Body of pancreas (tissue), 4 donors: ENCODE measurements around the gene USP2. TPM values are rescaled to one million over a fixed set of nuclear protein-coding genes. Genes with fewer than 3 reads are reported as not detected.

Source experiments
- ATAC-seq: fragments of 150-250 bp; one replicate; pipeline ENCODE4 v1.9.1; 2016
- DNase-seq, 4 donors: peaks; one replicate each; pipeline ENCODE4 v3.0.0-alpha.2; 2019
- H3K27ac ChIP-seq, 4 donors: fragments of 200-600 bp; sonication (generic); 1 replicate in 3 of 4; 2 replicates in 1 of 4; pipeline versions ENCODE4 v1.5.1 to v1.6.1; 2016 to 2019; ENCODE audit warnings: mild to moderate bottlenecking in 1 of 4, mixed read lengths in 1 of 4, moderate library complexity in 1 of 4
- H3K27me3 ChIP-seq, 2 donors: fragments of 200-600 bp; sonication (generic); one replicate each; pipeline ENCODE4 v1.6.0; 2016; ENCODE audit warnings: mild to moderate bottlenecking in 1 of 2
- H3K36me3 ChIP-seq, 2 donors: fragments of 200-600 bp; sonication (generic); replicated peaks in 1 of 2; 2 replicates each; pipeline ENCODE4 v1.5.1; 2016; ENCODE audit warnings: low read depth in 2 of 2; ENCODE audit not compliant: insufficient read depth in 1 of 2
- H3K4me1 ChIP-seq: fragments of 200-600 bp; sonication (generic); one replicate; pipeline ENCODE4 v1.6.0; 2016
- H3K4me3 ChIP-seq, 2 donors: fragments of 200-600 bp; sonication (generic); 1 replicate in 1 of 2; 2 replicates in 1 of 2; pipeline ENCODE4 v1.5.1; 2016 to 2019
- H3K9me3 ChIP-seq, 3 donors: fragments of 200-600 bp; sonication (generic); 1 replicate in 2 of 3; 2 replicates in 1 of 3; pipeline ENCODE4 v1.5.1; 2016
- POLR2A ChIP-seq, 3 donors: fragments of 450-650 bp; IDR thresholded peaks; one replicate each; pipeline ENCODE4 v1.6.1; 2016; ENCODE audit warnings: antibody characterized with exemption in 3 of 3, mild to moderate bottlenecking in 2 of 3
- WGBS, 2 donors: methylation state at CpG; one replicate each; pipeline ENCODE4 v1.1.5; 2017; 5-methylcytosine and 5-hydroxymethylcytosine counted together
- intact Hi-C: fragments of 100-400 bp; cut with DNase I; formaldehyde crosslinking; loops from one replicate; pipeline ENCODE4 v1.15.1; 2023
- total RNA-seq, 2 donors: library from RNA; depleted of rRNA; stranded (reverse); fragments of >200 nt; gene quantifications; one replicate each; pipeline ENCODE4 v1.1.0, GENCODE V29; 2016
- TF ChIP-seq, protein P1 (sequence below), 7 experiments: fragments of 450-650 bp in 4 of 7; fragments of 200-600 bp in 3 of 7; sonication (generic) in 3 of 7; IDR thresholded peaks; one replicate each; pipeline ENCODE4 v1.5.1; 2016 to 2019; ENCODE audit warnings: antibody characterized with exemption in 7 of 7

Gene USP2
- total RNA-seq, 2 donors from 2014 or later, result 3.9 to 19.4 TPM

DNA sequence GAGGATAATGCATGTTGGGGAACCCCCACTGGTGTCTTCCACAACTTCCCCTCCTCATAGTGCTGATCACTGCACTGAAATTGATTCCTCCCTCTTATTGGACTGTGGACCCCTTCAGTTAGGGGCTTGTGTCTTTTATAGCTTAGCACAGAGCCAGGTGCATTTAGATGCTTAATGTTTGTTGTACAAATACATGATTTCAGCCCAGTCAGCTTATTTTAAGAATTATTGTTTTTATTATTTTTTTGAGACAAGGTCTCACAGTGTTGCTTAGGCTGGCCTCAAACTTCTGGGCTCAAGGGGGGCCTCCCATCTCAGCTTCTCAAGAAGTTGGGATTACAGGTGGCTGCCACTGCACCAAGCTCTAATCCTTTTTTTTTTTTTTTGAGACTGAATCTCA lies 33.2 kb upstream of the USP2 start:
- ATAC-seq, result no peak
- TF ChIP-seq POLR2A (IDR thresholded peaks at IDR 0.05), result no peak
- TF ChIP-seq, protein P1, sequence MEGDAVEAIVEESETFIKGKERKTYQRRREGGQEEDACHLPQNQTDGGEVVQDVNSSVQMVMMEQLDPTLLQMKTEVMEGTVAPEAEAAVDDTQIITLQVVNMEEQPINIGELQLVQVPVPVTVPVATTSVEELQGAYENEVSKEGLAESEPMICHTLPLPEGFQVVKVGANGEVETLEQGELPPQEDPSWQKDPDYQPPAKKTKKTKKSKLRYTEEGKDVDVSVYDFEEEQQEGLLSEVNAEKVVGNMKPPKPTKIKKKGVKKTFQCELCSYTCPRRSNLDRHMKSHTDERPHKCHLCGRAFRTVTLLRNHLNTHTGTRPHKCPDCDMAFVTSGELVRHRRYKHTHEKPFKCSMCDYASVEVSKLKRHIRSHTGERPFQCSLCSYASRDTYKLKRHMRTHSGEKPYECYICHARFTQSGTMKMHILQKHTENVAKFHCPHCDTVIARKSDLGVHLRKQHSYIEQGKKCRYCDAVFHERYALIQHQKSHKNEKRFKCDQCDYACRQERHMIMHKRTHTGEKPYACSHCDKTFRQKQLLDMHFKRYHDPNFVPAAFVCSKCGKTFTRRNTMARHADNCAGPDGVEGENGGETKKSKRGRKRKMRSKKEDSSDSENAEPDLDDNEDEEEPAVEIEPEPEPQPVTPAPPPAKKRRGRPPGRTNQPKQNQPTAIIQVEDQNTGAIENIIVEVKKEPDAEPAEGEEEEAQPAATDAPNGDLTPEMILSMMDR (IDR thresholded peaks at IDR 0.05), result no peak

DNA sequence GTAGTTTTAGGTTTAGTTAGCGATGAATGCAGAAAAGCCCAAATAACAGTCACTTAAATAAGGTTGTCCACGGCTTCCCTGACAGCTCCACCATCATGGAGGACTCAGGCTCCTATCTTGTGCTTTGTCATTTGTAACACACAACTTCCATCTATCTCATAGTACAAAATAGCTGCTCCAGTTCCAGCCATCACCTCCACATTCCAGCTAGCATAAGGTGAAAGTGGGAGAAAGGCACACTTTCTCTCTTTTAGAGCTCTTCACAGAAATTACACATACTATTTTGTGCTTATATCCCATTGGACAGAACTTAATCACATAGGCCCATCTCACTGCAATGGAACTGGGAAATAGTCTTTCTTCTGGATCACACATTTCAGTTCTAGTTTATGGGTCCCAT lies 32.8 kb upstream of the USP2 start:
- Histone ChIP-seq H3K4me3 (no peak overlapping the region), H3K9me3 (no peaks in the 10 kb centered on the region), H3K4me1 (no peaks in the 10 kb centered on the region), H3K27me3 (no peaks in the 10 kb centered on the region), H3K36me3 (no peaks in the 10 kb centered on the region), H3K27ac (no peak overlapping the region)
- ATAC-seq, result no peak
- intact Hi-C loops, result no loop called here
- TF ChIP-seq, protein P1 (IDR thresholded peaks at IDR 0.05), result no peak
- TF ChIP-seq POLR2A (IDR thresholded peaks at IDR 0.05), result no peak
- no peak for DNase-seq
- WGBS, 2 donors, result 93 to 96% methylated on average over 2 of the region's 2 CpGs

More for the DNA sequence above, 33.2 kb upstream of the USP2 start:
- Histone ChIP-seq H3K27ac (no peak overlapping the region), H3K36me3 (no peaks in the 10 kb centered on the region), H3K9me3 (no peaks in the 10 kb centered on the region), H3K4me3 (no peak overlapping the region), H3K4me1 (no peaks in the 10 kb centered on the region), H3K27me3 (no peaks in the 10 kb centered on the region)
- intact Hi-C loops, result no loop called here
- DNase-seq, result no peak

DNA sequence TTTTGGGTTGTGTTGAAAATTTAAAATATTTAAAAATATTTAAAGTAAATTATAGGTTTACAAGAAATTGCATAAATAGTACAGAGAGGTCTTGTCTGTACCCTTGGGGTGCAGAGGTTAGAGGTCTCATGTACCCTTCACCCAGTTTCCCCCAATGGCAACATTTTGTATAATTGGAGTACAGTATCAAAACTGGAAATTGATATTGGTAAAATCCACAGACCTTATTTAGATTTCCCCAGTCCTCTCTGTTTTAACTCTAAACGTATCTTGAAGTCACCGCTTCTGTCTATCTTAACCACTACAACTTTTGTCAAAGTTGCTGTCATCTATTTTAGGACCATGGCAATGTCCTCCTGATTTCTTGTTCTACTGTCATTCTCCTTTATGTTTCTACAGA lies 30.6 kb upstream of the USP2 start:
- Histone ChIP-seq H3K4me1 (no peaks in the 10 kb centered on the region), H3K4me3 (no peak overlapping the region), H3K27ac (no peak overlapping the region), H3K36me3 (no peaks in the 10 kb centered on the region), H3K27me3 (no peaks in the 10 kb centered on the region), H3K9me3 (no peaks in the 10 kb centered on the region)
- no peak for ATAC-seq
- TF ChIP-seq POLR2A (IDR thresholded peaks at IDR 0.05), result no peak
- TF ChIP-seq, protein P1 (IDR thresholded peaks at IDR 0.05), result no peak
- intact Hi-C loops, result no loop called here
- WGBS, 2 donors, result 87 to 91% methylated on average over 2 of the region's 2 CpGs
- DNase-seq, result no peak

DNA sequence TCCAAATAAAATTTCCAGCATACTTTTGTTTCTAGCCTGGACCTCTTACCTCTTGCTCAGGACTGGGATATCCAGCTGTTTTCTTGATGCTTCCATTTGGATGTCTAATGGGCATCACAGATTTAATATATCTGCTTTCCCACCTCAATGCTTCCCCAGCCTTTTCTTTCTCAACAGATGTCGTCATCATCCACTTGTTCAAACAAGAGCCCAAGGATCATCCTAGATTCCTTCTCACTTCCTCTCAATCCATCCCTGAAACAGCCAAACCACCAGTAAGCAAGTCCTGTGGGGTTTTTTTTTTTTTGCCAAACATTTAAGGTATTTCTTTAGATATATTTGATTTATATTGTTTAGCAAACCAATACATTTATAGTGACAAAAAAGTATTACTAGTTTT lies 29.0 kb upstream of the USP2 start:
- ATAC-seq (no peak), DNase-seq (no peak)
- TF ChIP-seq, protein P1 (IDR thresholded peaks at IDR 0.05), result no peak
- TF ChIP-seq POLR2A (IDR thresholded peaks at IDR 0.05), result no peak
- no peaks in the 10 kb centered on the region for H3K36me3 ChIP-seq
- intact Hi-C loops, result no loop called here
- H3K27me3 ChIP-seq, result no peaks in the 10 kb centered on the region
- 93 to 100% methylated on average over 1 of the region's 1 CpG for WGBS, 2 donors
- no peak overlapping the region for H3K4me3 ChIP-seq
- no peaks in the 10 kb centered on the region for H3K4me1 ChIP-seq
- H3K27ac ChIP-seq, result no peak overlapping the region
- no peaks in the 10 kb centered on the region for H3K9me3 ChIP-seq

DNA sequence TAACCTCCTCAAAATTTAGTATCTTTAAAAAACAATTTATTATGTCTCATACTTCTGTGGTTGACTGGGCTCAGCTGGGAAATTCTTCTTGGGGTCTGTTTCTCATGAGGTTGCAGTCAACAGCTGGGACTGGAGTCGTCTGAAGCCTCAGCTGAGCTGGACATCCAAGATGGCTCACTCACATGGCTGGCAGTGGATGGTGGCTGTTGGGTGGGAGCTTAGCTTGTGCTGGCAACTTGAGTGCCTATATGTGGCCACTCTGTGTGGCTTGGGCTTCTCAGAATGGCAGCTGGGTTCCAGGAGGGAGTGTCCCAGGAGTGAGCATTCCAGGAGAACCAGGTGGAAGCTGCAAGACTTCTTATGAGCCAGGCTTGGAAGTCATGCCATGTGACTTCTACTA lies 28.2 kb upstream of the USP2 start:
- no peaks in the 10 kb centered on the region for H3K4me1 ChIP-seq
- DNase-seq (no peak), ATAC-seq (no peak)
- H3K4me3 ChIP-seq, result no peak overlapping the region
- WGBS, 2 donors, result 67 to 75% methylated on average over 1 of the region's 1 CpG
- TF ChIP-seq POLR2A (IDR thresholded peaks at IDR 0.05), result no peak
- TF ChIP-seq, protein P1 (IDR thresholded peaks at IDR 0.05), result no peak
- intact Hi-C loops, result no loop called here
- no peaks in the 10 kb centered on the region for H3K9me3 ChIP-seq
- no peaks in the 10 kb centered on the region for H3K36me3 ChIP-seq
- H3K27ac ChIP-seq, result no peak overlapping the region
- H3K27me3 ChIP-seq, result no peaks in the 10 kb centered on the region
